Measurements from ENCODE around the gene ASTN2.

The ASTN2 gene

GRCh38 chr9:116925121-116925520 lies 489.7 kb downstream of the ASTN2 start:
- TF ChIP-seq GATA2 (IDR thresholded peaks at IDR 0.05; ENCODE audit: low read depth, low read length) = no peak

DNA sequence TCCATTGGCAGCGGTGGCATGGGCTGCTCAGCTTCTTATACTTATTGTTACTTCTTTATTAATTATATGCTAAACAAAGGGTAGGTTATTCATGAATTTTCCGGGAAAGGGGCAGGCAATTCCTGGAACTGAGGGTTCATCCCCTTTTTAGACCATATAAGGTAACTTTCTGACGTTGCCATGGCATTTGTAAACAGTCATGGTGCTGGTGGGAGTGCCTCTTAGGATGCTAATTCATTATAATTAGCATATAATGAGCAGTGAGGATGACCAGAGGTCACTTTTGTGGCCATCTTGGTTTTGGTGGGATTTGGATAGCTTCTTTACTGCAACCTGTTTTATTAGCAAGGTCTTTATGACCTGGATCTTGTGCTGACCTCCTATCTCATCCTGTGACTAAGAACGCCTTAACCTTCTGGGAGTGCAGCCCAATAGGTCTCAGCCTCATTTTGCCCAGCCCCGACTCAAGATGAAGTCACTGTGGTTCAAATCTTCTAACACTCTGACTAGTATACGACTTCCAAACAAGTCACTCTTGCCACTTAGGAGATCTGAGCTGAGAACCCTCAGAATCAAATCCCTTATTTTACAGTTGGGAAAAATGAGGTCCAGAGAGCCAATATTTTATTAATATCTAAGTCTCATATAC lies 490.3 kb downstream of the ASTN2 start:
- no peak for TF ChIP-seq GATA2 (IDR thresholded peaks at IDR 0.05; ENCODE audit: low read depth, low read length)
- no peak for TF ChIP-seq GATA3 (IDR thresholded peaks at IDR 0.05; ENCODE audit: low read depth, low read length)

DNA sequence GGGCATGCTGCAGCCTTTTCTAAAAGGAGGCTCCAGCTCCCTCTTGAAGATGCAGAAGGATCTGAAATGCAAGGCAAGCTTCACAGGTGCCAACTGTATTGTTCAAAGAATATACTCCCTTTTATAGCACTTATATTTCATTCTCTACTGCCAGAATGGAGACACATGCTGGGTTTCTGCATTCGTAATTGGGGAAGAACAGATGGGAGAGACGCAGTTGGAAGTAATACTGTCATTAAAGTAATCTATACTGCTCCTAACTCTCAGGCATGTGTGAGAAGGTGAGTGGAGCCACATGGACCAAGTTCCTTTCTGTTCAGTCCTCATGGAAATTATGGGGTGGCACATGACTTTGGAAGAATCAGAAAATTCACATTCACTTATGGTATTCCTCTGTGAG lies 501.3 kb downstream of the ASTN2 start:
- TF ChIP-seq GATA2 (IDR thresholded peaks at IDR 0.05; ENCODE audit: low read depth, low read length) = no peak
- TF ChIP-seq GATA3 (IDR thresholded peaks at IDR 0.05; ENCODE audit: low read depth, low read length) = no peak

GRCh38 chr9:116910201-116910600 lies 504.7 kb downstream of the ASTN2 start:
- no peak for TF ChIP-seq GATA2 (IDR thresholded peaks at IDR 0.05; ENCODE audit: low read depth, low read length)
- TF ChIP-seq GATA3 (IDR thresholded peaks at IDR 0.05; ENCODE audit: low read depth, low read length) = no peak

GRCh38 chr9:116907989-116908388 lies 506.9 kb downstream of the ASTN2 start:
- TF ChIP-seq GATA2 (IDR thresholded peaks at IDR 0.05; ENCODE audit: low read depth, low read length) = no peak
- TF ChIP-seq GATA3 (IDR thresholded peaks at IDR 0.05; ENCODE audit: low read depth, low read length) = no peak

DNA sequence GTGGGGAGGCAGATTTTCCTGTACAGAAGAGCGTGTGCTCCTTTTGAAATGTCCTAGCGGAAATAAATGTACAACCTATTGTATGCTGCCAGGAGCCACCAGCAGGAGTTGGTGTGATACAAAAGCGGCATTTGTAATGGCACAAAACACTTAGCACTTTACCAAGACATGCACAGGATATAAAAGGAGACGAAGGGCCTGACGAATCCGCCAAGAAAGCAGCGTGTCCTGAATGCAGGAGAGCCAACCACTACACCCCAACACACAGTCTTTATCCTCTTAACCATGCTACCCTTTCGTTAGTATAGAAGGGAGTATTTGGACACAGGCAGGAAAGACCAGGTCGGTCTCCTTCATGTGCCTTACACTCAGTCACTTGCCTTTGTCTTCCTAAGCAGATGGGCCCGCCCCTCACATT lies 509.7 kb downstream of the ASTN2 start:
- TF ChIP-seq GATA2 (IDR thresholded peaks at IDR 0.05; ENCODE audit: low read depth, low read length) = no peak
- no peak for TF ChIP-seq GATA3 (IDR thresholded peaks at IDR 0.05; ENCODE audit: low read depth, low read length)

- TF ChIP-seq GATA2 (IDR thresholded peaks at IDR 0.05; ENCODE audit: low read depth, low read length) (no peak), GATA3 (IDR thresholded peaks at IDR 0.05; ENCODE audit: low read depth, low read length) (no peak)
Observed at GRCh38 chr9:116904165-116904564, 510.7 kb downstream of the ASTN2 start.

- TF ChIP-seq GATA2 (IDR thresholded peaks at IDR 0.05; ENCODE audit: low read depth, low read length) (no peak), GATA3 (IDR thresholded peaks at IDR 0.05; ENCODE audit: low read depth, low read length) (no peak)
Observed at GRCh38 chr9:116901260-116901659, 513.6 kb downstream of the ASTN2 start.

DNA sequence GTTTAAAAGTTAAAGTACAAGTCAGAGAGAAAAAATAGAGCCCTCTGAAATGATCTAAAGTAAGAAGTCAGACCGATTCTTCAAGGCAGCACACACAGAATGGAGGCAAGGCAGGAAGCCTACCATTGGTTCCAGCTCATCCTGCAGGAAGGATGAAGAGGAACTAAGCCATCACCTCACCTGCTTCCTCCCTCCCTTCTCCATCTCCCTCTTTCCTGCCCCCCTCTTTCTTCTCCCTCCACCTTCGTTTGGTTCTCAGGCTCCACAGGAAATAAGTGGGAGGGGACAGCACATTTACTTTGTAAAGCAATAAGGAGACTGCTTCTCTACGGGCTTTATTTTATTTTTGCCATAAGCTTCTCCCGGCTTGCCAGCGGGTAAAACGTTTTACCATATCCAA lies 514.3 kb downstream of the ASTN2 start:
- TF ChIP-seq GATA2 (IDR thresholded peaks at IDR 0.05; ENCODE audit: low read depth, low read length) (no peak), GATA3 (IDR thresholded peaks at IDR 0.05; ENCODE audit: low read depth, low read length) (no peak)

DNA sequence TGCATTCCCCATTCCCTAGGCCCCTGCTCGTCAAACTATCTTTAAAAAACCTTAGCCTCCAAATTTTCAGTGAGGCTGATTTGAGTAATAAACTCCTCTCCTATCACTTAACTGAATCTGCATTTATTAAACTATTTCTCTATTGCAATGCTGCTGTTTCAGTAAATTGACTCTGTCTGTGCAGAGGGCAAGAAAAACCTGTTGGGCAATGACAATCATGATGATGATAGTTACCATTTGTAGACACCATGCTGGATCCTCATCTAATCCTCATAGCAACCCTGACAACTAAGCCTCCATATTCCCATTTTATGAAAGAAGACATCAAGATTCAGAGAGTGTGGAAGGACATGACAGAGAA lies 514.9 kb downstream of the ASTN2 start:
- no peak for TF ChIP-seq GATA3 (IDR thresholded peaks at IDR 0.05; ENCODE audit: low read depth, low read length)
- TF ChIP-seq GATA2 (IDR thresholded peaks at IDR 0.05; ENCODE audit: low read depth, low read length) = no peak

- TF ChIP-seq GATA2 (IDR thresholded peaks at IDR 0.05; ENCODE audit: low read depth, low read length) = no peak
- TF ChIP-seq GATA3 (IDR thresholded peaks at IDR 0.05; ENCODE audit: low read depth, low read length) = no peak
Observed at GRCh38 chr9:116899337-116900006, 515.4 kb downstream of the ASTN2 start.

GRCh38 chr9:116897201-116897600 lies 517.7 kb downstream of the ASTN2 start:
- TF ChIP-seq GATA2 (IDR thresholded peaks at IDR 0.05; ENCODE audit: low read depth, low read length) (no peak), GATA3 (IDR thresholded peaks at IDR 0.05; ENCODE audit: low read depth, low read length) (no peak)

- no peak for TF ChIP-seq GATA3 (IDR thresholded peaks at IDR 0.05; ENCODE audit: low read depth, low read length)
- no peak for TF ChIP-seq GATA2 (IDR thresholded peaks at IDR 0.05; ENCODE audit: low read depth, low read length)
Observed at GRCh38 chr9:116895961-116896360, 518.9 kb downstream of the ASTN2 start.

DNA sequence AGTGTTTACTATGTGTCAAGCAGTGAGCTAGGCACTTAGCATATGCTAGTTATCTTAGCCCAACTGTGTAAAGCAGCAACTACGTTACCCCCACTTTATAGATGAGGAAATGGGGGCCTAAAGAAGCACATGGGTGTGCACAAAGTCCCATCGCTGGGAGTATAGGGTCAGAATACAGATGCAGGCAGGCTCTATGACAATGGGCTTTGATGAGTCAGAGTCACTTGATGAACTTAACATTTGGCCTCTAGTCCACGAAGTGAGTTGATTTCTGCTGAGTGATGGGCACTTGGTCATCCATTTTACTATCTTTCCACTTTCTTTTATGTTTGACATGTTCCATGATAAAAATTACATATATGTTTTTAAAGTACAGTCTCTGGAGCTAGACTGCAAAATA lies 523.4 kb downstream of the ASTN2 start:
- TF ChIP-seq GATA2 (IDR thresholded peaks at IDR 0.05; ENCODE audit: low read depth, low read length) (no peak), GATA3 (IDR thresholded peaks at IDR 0.05; ENCODE audit: low read depth, low read length) (no peak)

GRCh38 chr9:116888066-116888465 lies 526.8 kb downstream of the ASTN2 start:
- TF ChIP-seq GATA2 (IDR thresholded peaks at IDR 0.05; ENCODE audit: low read depth, low read length) (no peak), GATA3 (IDR thresholded peaks at IDR 0.05; ENCODE audit: low read depth, low read length) (no peak)

All from SH-SY5Y (cell line).